ENCODE results near the gene LRRC28.

The LRRC28 gene

DNA sequence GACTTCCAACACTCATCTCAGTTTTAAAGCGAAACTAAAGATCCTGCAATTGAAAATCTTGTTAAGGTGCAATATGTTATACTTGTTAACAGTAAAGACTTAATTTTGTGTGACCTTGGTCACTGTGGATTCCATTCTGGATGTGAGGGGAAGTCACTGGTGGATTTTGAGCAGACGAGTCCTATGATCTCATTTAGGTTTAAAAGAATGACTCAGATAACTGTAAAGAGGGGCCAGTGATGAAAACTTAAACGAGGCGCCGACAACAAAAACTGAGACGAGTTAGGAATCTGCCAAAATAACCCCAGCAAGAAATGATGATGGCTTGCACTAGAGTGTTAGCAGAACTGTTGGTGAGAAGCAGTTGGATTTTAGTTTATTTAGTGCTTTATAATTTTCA, 56.5 kb downstream of the LRRC28 start:
- DNase-seq: no peak

- DNase-seq: no peak
These were observed 59.5 kb downstream of the LRRC28 start for GRCh38 chr15:99310745-99311144.

- DNase-seq: no peak
These were observed 60.9 kb downstream of the LRRC28 start for GRCh38 chr15:99312228-99312627.

DNA sequence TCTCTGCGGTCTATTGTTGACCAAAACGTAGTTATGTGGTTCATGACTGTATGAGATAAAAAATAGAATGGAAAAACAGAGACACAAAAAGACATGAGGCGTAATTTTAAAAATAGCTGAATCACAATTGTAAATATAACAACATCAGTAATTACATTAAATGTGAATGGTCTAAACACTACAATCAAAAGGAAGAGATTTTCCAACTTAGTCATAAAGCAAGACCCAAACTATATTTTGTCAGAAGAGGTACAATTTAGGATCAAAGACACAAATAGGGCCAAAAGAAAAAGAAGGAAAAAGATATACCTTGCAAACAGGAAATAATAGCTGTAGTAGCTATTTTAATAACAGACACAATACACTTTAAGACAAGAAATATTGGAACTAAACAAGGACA, 61.5 kb downstream of the LRRC28 start:
- no peak for DNase-seq

- DNase-seq: no peak
These were observed 64.4 kb downstream of the LRRC28 start for GRCh38 chr15:99315636-99316035.

DNA sequence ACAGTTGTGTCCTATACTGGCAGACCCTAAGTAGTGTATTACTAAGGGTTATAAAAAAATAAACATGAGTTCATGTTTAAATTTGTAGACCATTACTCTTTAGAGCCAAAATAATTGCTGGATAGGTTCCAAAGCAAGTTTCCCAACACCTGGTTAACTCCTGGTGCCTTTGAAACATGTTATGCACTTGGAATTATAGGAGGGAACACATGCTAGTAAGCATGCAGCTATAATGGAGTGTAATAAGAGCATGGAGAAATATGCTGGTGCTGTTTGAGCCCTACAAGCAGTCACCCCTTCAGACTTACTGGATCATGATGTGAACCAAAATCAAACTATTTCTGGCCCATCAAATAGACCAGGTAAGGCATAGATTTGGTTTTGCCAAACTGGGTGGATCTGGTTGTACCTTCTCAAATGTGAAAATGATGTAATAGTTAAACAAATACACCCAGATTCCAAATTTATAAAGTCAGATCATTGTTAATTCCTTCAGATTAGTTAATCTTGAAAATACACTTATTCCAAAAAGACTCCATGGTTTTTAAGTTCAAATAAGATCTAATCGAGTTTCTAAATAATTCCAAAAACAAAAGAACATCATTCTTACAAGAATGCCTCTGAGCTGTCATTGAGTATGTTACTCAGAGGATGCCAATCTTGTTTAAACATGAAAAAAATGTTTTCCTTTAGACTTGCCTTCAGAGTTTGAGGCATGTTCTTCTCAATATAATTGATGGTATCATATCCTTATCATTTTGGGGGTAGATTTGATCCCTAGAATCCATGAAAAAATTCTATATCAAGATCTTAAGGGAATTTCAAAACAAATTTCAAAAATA, 69.3 kb downstream of the LRRC28 start:
- no peak for DNase-seq

DNA sequence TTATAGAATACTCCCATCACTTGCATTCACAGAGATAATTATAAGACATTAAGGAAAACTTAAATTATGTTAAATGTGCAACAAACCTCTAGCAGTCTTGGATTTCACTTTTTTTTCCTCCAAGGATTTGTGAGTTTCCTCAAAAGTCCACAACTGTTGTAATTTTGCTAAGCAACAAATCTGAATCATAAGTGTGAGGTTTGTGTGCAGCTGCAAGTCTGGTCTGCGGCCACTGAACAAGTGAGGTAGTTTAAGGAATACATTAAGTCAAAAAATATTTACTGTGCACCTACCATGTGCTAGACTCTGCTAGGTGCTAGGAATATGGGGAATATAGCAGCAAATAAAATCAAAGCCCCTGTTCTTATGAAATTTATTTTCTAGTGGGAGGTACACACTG, 70.2 kb downstream of the LRRC28 start:
- DNase-seq: no peak

- no peak for DNase-seq
These were observed 71.5 kb downstream of the LRRC28 start for GRCh38 chr15:99322643-99323405.

- no peak for DNase-seq
These were observed 72.9 kb downstream of the LRRC28 start for GRCh38 chr15:99324082-99324620.

DNA sequence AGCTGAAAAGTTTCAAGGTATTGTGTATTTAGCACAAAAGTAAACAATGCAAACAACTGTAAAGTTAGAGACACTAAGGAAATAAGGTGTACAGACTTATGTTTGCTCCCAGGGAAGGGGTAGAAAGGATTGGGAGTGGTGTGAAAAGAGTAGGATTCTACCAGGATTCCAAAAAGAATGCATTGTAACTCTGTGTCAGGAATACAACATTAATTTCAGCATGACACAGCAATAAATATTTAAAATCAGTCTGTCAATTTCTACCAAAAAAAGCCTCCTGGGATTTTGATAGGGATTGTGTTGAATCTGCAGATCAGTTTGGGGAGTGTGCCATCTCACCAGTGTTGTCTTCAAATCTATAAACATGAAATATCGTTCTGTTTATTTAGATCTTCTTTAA, 73.4 kb downstream of the LRRC28 start:
- DNase-seq: no peak

- DNase-seq: no peak
These were observed 75.0 kb downstream of the LRRC28 start for GRCh38 chr15:99326235-99326634.

- no peak for DNase-seq
These were observed 77.1 kb downstream of the LRRC28 start for GRCh38 chr15:99328106-99329072.

DNA sequence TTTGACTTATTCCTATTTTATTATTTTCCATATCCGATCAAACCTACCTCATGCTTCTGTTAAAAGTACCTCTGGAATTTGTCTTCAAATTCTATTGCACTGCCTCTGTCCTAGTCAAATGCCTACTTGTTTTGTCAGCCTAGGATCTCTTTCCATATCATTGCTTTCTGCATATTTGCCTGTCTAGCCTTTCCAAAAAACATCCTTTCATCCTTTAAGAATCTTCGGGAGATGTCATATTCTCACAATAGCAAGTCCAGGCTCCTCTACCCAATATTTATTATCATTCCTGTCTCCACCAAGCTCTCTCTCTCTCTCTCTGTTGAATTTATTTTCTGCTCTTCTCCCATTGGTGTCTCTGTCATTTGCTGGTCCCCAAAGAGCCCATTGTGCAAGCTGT, 80.1 kb downstream of the LRRC28 start:
- DNase-seq: no peak

GRCh38 chr15:99333413-99333812, 82.1 kb downstream of the LRRC28 start:
- no peak for DNase-seq

DNA sequence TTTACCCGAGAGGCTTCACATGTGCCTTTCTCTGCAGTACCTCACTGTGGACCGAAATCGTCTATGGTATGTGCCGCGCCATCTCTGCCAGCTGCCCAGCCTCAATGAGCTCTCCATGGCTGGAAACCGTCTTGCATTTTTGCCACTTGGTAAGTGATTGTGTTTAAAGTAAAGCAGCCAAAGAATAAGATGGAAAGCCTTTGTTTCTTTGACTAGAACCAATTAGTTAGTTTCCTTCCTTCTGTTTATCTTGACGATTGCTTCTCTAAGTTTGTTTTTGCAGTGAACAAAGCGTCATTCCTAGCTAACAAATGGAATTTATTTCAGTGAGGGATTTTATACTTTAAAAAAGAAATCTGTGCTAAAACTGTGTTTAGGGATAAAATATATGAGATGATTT, 82.7 kb downstream of the LRRC28 start:
- no peak for DNase-seq

DNA sequence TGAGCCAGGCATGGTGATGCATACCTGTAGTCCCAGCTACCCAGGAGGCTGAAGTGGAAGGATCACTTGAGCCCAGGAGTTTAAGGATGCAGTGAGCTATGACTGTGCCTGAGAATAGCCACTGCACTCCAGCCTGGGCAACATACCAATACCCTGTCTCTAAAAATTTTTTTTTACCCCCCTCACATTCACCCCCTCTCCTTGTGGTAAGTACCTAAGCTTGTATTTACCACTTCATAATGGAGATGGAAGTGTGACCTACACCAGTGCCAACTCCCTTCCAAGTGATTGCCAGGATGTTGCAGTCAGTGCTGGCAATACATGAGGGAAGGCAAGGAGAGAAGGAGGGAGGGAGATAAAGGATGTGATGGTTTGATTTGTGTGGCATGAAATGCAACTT, 84.2 kb downstream of the LRRC28 start:
- DNase-seq: no peak

GRCh38 chr15:99336794-99337193, 85.5 kb downstream of the LRRC28 start:
- no peak for DNase-seq

DNA sequence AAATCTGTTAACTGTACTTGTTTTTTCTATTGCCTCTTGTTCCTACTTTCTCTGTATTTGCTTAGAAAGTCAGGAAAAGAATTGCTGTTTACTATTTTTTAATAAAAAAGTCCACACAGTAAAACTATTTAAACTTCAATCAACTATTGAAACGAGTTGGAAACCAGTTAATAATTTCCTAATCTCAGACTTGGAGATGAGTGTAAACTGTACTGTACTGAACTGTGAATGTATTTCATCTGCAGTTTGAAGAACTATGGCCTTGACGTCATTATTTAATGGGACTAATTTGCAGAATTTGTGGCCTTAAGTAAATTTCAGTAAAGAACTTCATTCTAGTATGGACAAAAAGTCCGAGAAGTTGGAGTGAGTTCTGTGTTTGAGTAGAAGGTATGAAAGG, 89.1 kb downstream of the LRRC28 start:
- DNase-seq: no peak

DNA sequence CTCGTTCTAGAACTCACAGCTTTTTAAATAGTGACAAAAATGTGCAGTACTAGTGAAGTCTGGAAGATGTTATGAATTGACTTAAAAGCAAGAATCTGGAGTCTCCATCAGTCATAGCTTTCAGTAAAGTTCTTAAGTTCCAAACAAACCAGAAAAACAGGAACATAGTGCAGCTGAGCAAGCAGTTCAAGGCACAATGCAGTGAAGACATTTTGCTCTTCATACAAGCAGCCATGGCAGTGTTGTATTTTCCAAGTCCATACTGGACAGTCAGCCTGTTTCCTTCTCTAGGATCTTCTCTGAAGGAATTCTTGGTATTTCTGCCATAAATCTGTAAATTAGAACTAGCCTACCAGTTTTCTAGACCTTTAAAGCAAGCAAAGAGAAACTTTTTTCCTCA, 90.5 kb downstream of the LRRC28 start:
- no peak for DNase-seq

DNA sequence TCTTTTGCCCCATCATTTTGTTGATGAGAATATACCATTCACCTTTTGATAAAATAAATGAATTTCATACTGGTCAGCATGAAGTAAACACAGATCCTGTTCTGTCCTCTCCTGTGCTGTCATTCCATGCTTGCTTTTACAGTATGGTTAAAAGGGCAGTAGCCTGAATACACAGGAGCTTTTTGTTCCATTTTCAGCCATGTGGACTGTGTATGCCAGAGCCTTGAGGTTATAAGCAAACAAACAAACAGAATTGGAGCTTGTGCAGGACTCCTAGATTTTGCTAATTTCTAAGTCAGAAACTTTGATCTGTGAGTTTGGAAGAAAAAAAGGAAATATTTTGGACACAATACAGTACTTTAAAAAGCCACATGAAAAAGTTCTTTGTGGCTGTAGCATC, 91.9 kb downstream of the LRRC28 start:
- no peak for DNase-seq

- peak; percentile 66 for DNase-seq
These were observed 92.7 kb downstream of the LRRC28 start for GRCh38 chr15:99343881-99344551.

DNA sequence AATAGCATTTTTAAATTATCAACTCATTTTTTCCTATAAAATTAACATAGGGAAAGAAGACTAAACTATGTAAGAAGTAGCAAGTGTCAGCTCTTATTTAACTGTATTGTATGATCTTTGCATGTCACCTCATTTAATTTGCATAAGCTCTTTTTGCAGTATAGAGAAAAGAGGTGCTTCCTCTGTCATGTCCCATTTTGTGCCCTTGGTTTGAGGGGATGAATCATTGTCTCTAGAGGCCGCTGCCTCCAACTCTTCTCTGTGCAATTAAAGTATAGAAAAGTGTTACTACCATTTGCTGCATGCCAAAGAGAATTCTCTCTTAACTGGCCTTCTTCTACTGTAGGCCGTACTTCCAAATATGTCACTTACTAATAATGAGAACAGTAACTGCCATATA, 93.4 kb downstream of the LRRC28 start:
- DNase-seq: no peak

Measured in activated naive CD4-positive, alpha-beta T cell treated with anti-CD3 and anti-CD28 coated beads, Interleukin-2, amount 50 U/mL, for 16 hours (primary cell).